HEK293T (cell line): ENCODE data around the gene AIF1.

Experiments
- CTCF ChIA-PET: fragments of 350-600 bp; formaldehyde crosslinking; extraction: SDS; loops from one replicate; lab custom pipeline; 2021; ENCODE audit warnings: antibody characterized with exemption, inconsistent platforms; lab: Yijun Ruan, JAX
- POLR2A ChIA-PET: fragments of 350-600 bp; formaldehyde crosslinking; extraction: SDS; loops from one replicate; lab custom pipeline; 2020; ENCODE audit warnings: antibody characterized with exemption, inconsistent platforms; lab: Yijun Ruan, JAX
- DNase-seq: peaks from one replicate; pipeline ENCODE4 v3.0.0; 2012; ENCODE audit warnings: mixed read lengths; ENCODE audit errors: extremely low spot score
- ARNT ChIP-seq: fragments of 450-650 bp; IDR thresholded peaks from 2 replicates; pipeline ENCODE4 v1.6.1; 2017; ENCODE audit warnings: mild to moderate bottlenecking
- BHLHE40 ChIP-seq: fragments of 450-650 bp; IDR thresholded peaks from 2 replicates; pipeline ENCODE4 v1.6.1; 2016; ENCODE audit warnings: mild to moderate bottlenecking, moderate library complexity, borderline replicate concordance
- CTBP1 ChIP-seq: fragments of 450-650 bp; IDR thresholded peaks from 2 replicates; pipeline ENCODE4 v1.6.1; 2016; ENCODE audit warnings: borderline replicate concordance
- ELF4 ChIP-seq: fragments of 450-650 bp; IDR thresholded peaks from 2 replicates; pipeline ENCODE4 v1.6.1; 2017; ENCODE audit warnings: antibody characterized with exemption
- FOXA1 ChIP-seq: fragments of 450-650 bp; IDR thresholded peaks from 2 replicates; pipeline ENCODE4 v1.6.1; 2016; ENCODE audit warnings: mild to moderate bottlenecking
- FOXK2 ChIP-seq: fragments of 450-650 bp; IDR thresholded peaks from 2 replicates; pipeline ENCODE4 v1.6.1; 2016; ENCODE audit warnings: mild to moderate bottlenecking
- FOXM1 ChIP-seq: fragments of 450-650 bp; IDR thresholded peaks from 2 replicates; pipeline ENCODE4 v1.6.1; 2017; ENCODE audit warnings: mild to moderate bottlenecking, borderline replicate concordance
- HDGF ChIP-seq: fragments of 450-650 bp; IDR thresholded peaks from 2 replicates; pipeline ENCODE4 v1.6.1; 2017; ENCODE audit warnings: antibody characterized with exemption, borderline replicate concordance
- L3MBTL2 ChIP-seq: fragments of 450-650 bp; conservative IDR thresholded peaks from 2 replicates; pipeline ENCODE4 v1.6.1; 2016; ENCODE audit warnings: mild to moderate bottlenecking
- LEF1 ChIP-seq: fragments of 450-650 bp; IDR thresholded peaks from 2 replicates; pipeline ENCODE4 v1.6.1; 2017; ENCODE audit warnings: mild to moderate bottlenecking, borderline replicate concordance
- NFRKB ChIP-seq: fragments of 450-650 bp; IDR thresholded peaks from 2 replicates; pipeline ENCODE4 v1.6.1; 2016; ENCODE audit warnings: mild to moderate bottlenecking, moderate library complexity
- SP1 ChIP-seq: fragments of 450-650 bp; IDR thresholded peaks from 2 replicates; pipeline ENCODE4 v1.6.1; 2017
- SUZ12 ChIP-seq: fragments of 450-650 bp; IDR thresholded peaks from 2 replicates; pipeline ENCODE4 v1.6.1; 2016; ENCODE audit warnings: mild to moderate bottlenecking
- TARDBP ChIP-seq: fragments of 450-650 bp; IDR thresholded peaks from 2 replicates; pipeline ENCODE4 v1.6.1; 2016
- ZNF384 ChIP-seq: fragments of 450-650 bp; IDR thresholded peaks from 2 replicates; pipeline ENCODE4 v1.6.1; 2016
- TF ChIP-seq, protein P1 (sequence below): fragments of 450-650 bp; IDR thresholded peaks from 2 replicates; pipeline ENCODE4 v1.6.1; 2016

AIF1 gene

DNA sequence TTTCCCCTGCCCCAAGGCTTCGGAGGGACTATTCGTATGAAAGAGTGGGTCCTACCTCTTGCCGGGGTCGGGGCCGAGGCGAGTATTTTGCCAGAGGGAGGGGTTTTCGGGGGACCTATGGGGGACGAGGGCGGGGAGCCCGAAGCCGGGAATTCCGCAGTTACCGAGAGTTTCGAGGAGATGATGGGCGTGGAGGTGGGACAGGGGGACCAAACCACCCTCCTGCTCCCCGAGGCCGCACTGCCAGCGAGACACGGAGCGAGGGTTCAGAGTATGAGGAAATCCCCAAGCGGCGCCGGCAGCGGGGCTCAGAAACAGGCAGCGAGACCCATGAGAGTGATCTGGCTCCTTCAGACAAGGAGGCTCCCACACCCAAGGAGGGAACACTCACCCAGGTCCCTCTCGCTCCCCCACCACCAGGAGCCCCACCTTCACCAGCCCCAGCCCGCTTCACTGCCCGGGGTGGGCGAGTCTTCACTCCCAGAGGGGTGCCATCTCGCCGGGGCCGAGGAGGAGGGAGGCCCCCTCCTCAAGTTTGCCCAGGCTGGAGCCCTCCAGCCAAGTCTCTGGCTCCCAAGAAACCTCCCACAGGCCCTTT, 16.7 kb downstream of the AIF1 start:
- POLR2A ChIA-PET, result no interaction called here
- TF ChIP-seq ARNT (no peak), ELF4 (no peak), ZNF384 (no peak), HDGF (no peak), FOXA1 (no peak), FOXM1 (no peak), SP1 (no peak), TARDBP (no peak), SUZ12 (no peak), BHLHE40 (no peak), FOXK2 (no peak)
- TF ChIP-seq, protein P1, sequence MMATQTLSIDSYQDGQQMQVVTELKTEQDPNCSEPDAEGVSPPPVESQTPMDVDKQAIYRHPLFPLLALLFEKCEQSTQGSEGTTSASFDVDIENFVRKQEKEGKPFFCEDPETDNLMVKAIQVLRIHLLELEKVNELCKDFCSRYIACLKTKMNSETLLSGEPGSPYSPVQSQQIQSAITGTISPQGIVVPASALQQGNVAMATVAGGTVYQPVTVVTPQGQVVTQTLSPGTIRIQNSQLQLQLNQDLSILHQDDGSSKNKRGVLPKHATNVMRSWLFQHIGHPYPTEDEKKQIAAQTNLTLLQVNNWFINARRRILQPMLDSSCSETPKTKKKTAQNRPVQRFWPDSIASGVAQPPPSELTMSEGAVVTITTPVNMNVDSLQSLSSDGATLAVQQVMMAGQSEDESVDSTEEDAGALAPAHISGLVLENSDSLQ, result no peak
- CTCF ChIA-PET, result no interaction called here
- no peak for DNase-seq

DNA sequence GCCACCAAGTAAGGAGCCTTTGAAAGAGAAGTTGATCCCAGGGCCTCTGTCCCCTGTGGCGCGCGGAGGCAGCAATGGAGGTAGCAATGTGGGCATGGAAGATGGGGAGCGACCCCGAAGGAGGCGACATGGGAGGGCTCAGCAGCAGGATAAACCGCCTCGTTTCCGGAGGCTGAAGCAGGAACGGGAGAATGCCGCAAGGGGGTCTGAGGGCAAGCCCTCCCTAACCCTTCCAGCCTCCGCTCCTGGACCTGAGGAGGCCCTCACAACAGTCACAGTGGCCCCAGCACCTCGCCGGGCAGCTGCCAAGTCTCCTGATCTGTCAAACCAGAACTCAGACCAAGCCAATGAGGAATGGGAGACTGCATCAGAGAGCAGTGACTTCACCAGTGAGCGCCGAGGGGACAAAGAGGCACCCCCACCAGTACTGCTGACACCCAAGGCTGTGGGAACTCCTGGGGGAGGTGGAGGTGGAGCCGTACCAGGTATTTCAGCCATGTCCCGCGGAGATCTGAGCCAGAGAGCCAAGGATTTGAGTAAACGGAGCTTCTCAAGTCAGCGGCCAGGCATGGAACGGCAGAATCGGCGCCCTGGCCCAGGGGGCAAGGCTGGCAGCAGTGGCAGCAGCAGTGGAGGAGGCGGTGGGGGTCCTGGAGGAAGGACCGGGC, 17.4 kb downstream of the AIF1 start:
- no peak for DNase-seq
- ChIA-PET CTCF (no interaction called here), POLR2A (interaction anchor here (0.8 to 1.4 kb wide), 2 partner anchors 10 to 91 kb away, joined by 3 to 4 read pairs; partner anchors contain the start of gene DDX39B)
- TF ChIP-seq TARDBP (no peak), SUZ12 (no peak), HDGF (no peak), FOXM1 (no peak), L3MBTL2 (no peak), NFRKB (no peak), BHLHE40 (no peak)

DNA sequence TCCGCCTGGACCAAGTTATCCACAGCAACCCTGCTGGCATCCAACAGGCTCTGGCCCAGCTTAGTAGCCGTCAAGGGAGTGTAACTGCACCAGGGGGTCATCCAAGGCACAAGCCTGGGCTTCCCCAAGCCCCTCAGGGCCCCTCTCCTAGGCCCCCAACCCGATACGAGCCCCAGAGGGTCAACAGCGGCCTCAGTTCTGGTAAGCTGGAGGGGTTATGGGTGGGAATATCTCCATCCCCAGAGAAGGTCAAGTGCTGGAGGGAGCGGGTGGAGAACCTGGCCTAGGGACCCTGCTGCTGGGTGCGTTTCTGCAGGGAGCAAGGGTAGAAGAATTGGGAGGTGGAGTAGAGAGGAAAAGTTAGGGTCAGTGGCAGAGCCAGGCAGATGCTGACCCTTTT, 18.4 kb downstream of the AIF1 start:
- no peak for TF ChIP-seq FOXM1
- TF ChIP-seq, protein P1, result no peak
- no peak for TF ChIP-seq CTBP1
- no peak for TF ChIP-seq ELF4
- TF ChIP-seq FOXA1, result no peak
- no peak for TF ChIP-seq TARDBP
- no peak for TF ChIP-seq SUZ12
- no peak for TF ChIP-seq HDGF
- no peak for TF ChIP-seq LEF1
- no peak for TF ChIP-seq NFRKB
- no peak for TF ChIP-seq SP1
- no peak for TF ChIP-seq ARNT
- TF ChIP-seq ZNF384, result no peak
- no peak for TF ChIP-seq BHLHE40
- TF ChIP-seq FOXK2, result no peak
- TF ChIP-seq L3MBTL2, result no peak
- ChIA-PET POLR2A (interaction anchor here (0.8 to 1.4 kb wide), 4 partner anchors 10 to 92 kb away, joined by 3 to 5 read pairs (median 4); partner anchors contain the start of gene DDX39B), CTCF (no interaction called here)
- DNase-seq, result no peak

DNA sequence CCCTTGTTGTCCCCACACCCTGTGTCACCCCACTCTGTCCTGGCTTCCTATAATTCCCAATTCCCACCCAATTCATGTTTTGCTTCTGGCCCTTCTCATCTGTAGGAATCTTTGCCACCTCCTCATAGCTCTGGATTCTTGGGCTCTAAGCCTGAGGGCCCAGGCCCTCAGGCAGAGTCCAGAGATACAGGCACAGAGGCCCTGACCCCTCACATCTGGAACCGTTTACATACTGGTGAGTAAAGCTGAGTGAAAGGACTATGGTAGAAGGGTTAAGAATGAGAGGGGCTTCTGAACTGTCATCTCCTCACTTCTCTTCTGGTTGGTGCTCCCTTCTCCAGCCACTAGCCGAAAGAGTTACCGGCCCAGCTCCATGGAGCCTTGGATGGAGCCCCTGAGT, 19.1 kb downstream of the AIF1 start:
- POLR2A ChIA-PET, result interaction anchor here (1.0 to 2.0 kb wide), 4 partner anchors 9 to 92 kb away, joined by 3 to 11 read pairs (median 4); partner anchors contain the start of genes BAG6 and DDX39B
- DNase-seq, result no peak
- TF ChIP-seq FOXK2, result no peak
- no peak for TF ChIP-seq SUZ12
- TF ChIP-seq ZNF384, result no peak
- TF ChIP-seq NFRKB, result no peak
- TF ChIP-seq CTBP1, result no peak
- no peak for TF ChIP-seq LEF1
- no peak for TF ChIP-seq HDGF
- TF ChIP-seq, protein P1, result no peak
- TF ChIP-seq L3MBTL2, result no peak
- TF ChIP-seq ELF4, result no peak
- TF ChIP-seq TARDBP, result no peak
- no peak for TF ChIP-seq FOXM1
- no peak for TF ChIP-seq SP1
- TF ChIP-seq ARNT, result no peak
- TF ChIP-seq BHLHE40, result no peak
- TF ChIP-seq FOXA1, result no peak
- CTCF ChIA-PET, result no interaction called here

DNA sequence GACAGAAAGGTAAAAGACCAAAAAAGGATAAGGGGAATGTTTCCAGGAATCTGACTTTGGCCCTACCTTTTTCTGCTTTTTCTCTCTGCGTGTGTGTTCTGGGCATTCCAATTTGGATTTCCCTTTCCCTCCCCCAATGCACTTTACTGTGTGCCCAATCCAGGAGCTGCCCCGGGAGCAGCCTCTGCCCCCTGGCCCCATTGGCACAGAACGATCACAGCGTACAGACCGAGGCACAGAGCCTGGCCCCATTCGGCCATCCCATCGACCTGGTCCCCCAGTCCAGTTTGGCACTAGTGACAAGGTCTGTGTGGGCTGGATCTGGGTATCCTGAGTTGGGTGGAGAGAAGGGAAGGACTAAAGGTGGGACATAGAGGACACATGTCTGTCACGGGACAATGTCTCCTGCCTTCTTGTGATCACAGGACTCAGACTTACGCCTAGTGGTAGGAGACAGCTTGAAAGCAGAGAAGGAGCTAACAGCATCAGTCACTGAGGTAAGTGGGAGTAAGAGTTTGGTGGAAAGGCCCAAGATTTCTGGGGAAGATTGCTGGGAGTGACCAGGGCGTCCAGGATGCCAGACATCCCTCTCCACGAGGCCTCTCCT, 20.0 kb downstream of the AIF1 start:
- POLR2A ChIA-PET, result interaction anchor here (1.0 to 2.0 kb wide), 5 partner anchors 10 to 88 kb away, joined by 3 to 11 read pairs (median 7); partner anchors contain the start of genes ATP6V1G2, BAG6, LY6G5B and NFKBIL1
- TF ChIP-seq FOXA1, result no peak
- no peak for TF ChIP-seq ELF4
- TF ChIP-seq SUZ12, result no peak
- TF ChIP-seq TARDBP, result no peak
- TF ChIP-seq L3MBTL2, result no peak
- no peak for TF ChIP-seq LEF1
- TF ChIP-seq SP1, result no peak
- no peak for TF ChIP-seq NFRKB
- no peak for TF ChIP-seq ZNF384
- CTCF ChIA-PET, result interaction anchor here (1.1 kb wide), 1 partner anchor 17 kb away, joined by 3 read pairs; no protein-coding TSS in a partner anchor
- no peak for DNase-seq
